Pancreas (tissue), 10 donors: Measurements from ENCODE around the gene WDR7. TPM values are rescaled to one million over a fixed set of nuclear protein-coding genes. Genes with fewer than 3 reads are reported as not detected.

Experiments
- ATAC-seq, 4 donors: fragments of 200-7000 bp; cut with Tn5 transposase; one replicate each; pipeline versions ENCODE4 v1.8.0 to v1.9.1; 2020; ENCODE audit warnings: mild to moderate bottlenecking in 4 of 4, moderate library complexity in 4 of 4
- DNase-seq, 6 donors: peaks; one replicate each; pipeline ENCODE4 v3.0.0-alpha.2; 2020
- FAIRE-seq: peaks from 2 replicates; lab custom pipeline; 2012; peaks lifted over from hg19 to GRCh38; lab: Jason Lieb, UNC
- H3K27ac ChIP-seq, 4 donors: fragments of 200-600 bp; sonication (generic); 1 replicate in 3 of 4; 2 replicates in 1 of 4; pipeline versions ENCODE4 v1.5.0 to v1.8.0; 2020
- H3K27me3 ChIP-seq, 4 donors: fragments of 200-600 bp; one replicate each; pipeline ENCODE4 v1.8.0; 2021
- H3K36me3 ChIP-seq, 3 donors: fragments of 200-600 bp; sonication (generic) in 1 of 3; one replicate each; pipeline versions ENCODE4 v1.5.0 to v1.8.0; 2020 to 2021
- H3K4me1 ChIP-seq, 3 donors: fragments of 200-600 bp; one replicate each; pipeline ENCODE4 v1.8.0; 2021
- H3K4me3 ChIP-seq, 4 donors: fragments of 200-600 bp; sonication (generic) in 2 of 4; one replicate each; pipeline versions ENCODE4 v1.5.0 to v1.8.0; 2020 to 2021
- H3K9me3 ChIP-seq, 4 donors: fragments of 200-600 bp; one replicate each; pipeline ENCODE4 v1.8.0; 2021
- WGBS, 2 donors: extraction: QIAGEN DNeasy Blood & Tissue Kit; methylation state at CpG; one replicate each; pipeline ENCODE4 v1.1.7; 2013; 5-methylcytosine and 5-hydroxymethylcytosine counted together
- intact Hi-C, 3 donors: fragments of 100-400 bp; cut with DNase I; formaldehyde crosslinking; loops; one replicate each; pipeline versions ENCODE4 v1.11.1 to v1.14.2; 2022
- polyA plus RNA-seq, 2 donors: library from polyadenylated mRNA; stranded (reverse); fragments of 200-250 nt; gene quantifications; one replicate each; pipeline ENCODE4 v1.2.3, GENCODE V29; 2013
- total RNA-seq, 6 donors: library from RNA; stranded (reverse); fragmentation: NEBNext Ultra II Directional in 4 of 6; extraction: Animal tissue kit (Norgen Biotek cat#: 25700) in 4 of 6; gene quantifications; one replicate each; pipeline versions ENCODE4 v1.2.1 to v1.2.4, GENCODE V29; 2021 to 2023
- TF ChIP-seq, protein P1 (sequence below), 4 donors: fragments of 200-600 bp; sonication (generic) in 3 of 4; IDR thresholded peaks; one replicate each; pipeline versions ENCODE4 v1.5.0 to v1.8.0; 2021; ENCODE audit warnings: antibody characterized with exemption in 4 of 4
- donor health status: healthy with polysubstance abuse.
- donor health status: DM: no; HTN: no; CAD: no; lungs with moderate emphysema.
- donor health status: DM: no; HTN: no; CAD: no.
- donor health status: control.
- donor health status: control.
- donor health status: Bipolar disorder and iron deficiency.
- donor health status: DM: yes; HTN: yes; CAD: no.
- donor health status: DM: no; HTN: no; CAD: no.
- donor health status: DM: no; HTN: no; CAD: no.
- donor health status: DM: yes; HTN: yes; CAD: no.

The WDR7 gene
- total and polyA plus RNA-seq, 8 donors: 2.5 to 14.4 (median 10.3) TPM

- ATAC-seq (no peak), DNase-seq (no peak), FAIRE-seq (no peak)
- Histone ChIP-seq H3K27me3 (no peaks in the 10 kb centered on the region), H3K36me3 (no peaks in the 10 kb centered on the region), H3K9me3 (no peaks in the 10 kb centered on the region), H3K27ac (no peak overlapping the region), H3K4me1 (no peaks in the 10 kb centered on the region), H3K4me3 (no peak overlapping the region)
- intact Hi-C loops: no loop called here
- 67 to 79% methylated on average over 3 of the region's 3 CpGs for WGBS, 2 donors
- TF ChIP-seq, protein P1, sequence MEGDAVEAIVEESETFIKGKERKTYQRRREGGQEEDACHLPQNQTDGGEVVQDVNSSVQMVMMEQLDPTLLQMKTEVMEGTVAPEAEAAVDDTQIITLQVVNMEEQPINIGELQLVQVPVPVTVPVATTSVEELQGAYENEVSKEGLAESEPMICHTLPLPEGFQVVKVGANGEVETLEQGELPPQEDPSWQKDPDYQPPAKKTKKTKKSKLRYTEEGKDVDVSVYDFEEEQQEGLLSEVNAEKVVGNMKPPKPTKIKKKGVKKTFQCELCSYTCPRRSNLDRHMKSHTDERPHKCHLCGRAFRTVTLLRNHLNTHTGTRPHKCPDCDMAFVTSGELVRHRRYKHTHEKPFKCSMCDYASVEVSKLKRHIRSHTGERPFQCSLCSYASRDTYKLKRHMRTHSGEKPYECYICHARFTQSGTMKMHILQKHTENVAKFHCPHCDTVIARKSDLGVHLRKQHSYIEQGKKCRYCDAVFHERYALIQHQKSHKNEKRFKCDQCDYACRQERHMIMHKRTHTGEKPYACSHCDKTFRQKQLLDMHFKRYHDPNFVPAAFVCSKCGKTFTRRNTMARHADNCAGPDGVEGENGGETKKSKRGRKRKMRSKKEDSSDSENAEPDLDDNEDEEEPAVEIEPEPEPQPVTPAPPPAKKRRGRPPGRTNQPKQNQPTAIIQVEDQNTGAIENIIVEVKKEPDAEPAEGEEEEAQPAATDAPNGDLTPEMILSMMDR (IDR thresholded peaks at IDR 0.05): no peak
Measured at GRCh38 chr18:56937874-56938430, 286.8 kb downstream of the WDR7 start.

DNA sequence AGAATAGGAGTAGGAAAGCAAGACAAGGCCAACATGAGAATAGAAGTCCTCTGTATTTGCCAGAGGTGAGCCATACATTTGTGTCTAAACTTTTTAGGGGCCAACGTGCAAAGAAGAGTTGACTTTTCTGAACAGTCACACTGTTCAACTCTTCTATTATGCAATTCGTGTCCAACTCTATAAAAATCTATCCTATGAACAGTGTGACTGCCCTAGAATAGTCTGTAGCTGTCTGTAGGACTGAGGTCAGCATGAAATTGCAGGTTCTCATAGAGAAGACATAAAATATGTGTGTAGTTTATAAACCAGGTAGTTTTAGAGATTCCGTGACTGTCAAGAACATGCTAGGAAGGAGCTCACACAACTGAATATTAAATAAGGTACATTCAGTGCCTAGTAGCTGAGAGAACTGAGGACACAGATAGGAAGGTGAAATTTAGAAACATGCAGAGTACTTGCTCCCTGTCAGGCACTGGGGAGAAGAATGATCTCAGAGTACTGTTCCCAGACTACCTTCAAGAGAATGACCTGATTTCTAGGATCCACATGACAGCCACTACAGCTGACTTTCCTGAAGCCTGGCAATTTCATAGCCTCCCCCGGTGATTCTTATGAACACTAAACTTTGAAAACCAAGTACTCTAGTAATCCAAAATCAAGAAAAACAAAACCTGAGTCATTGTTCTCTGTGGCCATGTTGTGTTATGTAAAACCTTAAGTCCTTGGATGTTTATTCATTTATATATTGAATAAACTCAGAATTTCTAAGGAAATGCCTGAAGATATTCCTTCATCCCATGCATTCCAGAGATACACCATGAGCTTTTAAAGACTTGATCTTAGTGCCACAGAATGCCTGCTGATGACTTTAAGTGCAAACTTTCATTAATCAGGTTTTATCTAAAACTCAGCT is 294.3 kb downstream of the WDR7 start:
- DNase-seq (no peak), FAIRE-seq (no peak), ATAC-seq (no peak)
- WGBS, 2 donors: 92 to 93% methylated on average over 4 of the region's 4 CpGs
- no peaks in the 10 kb centered on the region for H3K9me3 ChIP-seq
- H3K4me1 ChIP-seq: no peaks in the 10 kb centered on the region
- intact Hi-C loops: no loop called here
- no peak overlapping the region for H3K27ac ChIP-seq
- no peaks in the 10 kb centered on the region for H3K36me3 ChIP-seq
- TF ChIP-seq, protein P1 (IDR thresholded peaks at IDR 0.05): no peak
- no peaks in the 10 kb centered on the region for H3K27me3 ChIP-seq
- no peak overlapping the region for H3K4me3 ChIP-seq

DNA sequence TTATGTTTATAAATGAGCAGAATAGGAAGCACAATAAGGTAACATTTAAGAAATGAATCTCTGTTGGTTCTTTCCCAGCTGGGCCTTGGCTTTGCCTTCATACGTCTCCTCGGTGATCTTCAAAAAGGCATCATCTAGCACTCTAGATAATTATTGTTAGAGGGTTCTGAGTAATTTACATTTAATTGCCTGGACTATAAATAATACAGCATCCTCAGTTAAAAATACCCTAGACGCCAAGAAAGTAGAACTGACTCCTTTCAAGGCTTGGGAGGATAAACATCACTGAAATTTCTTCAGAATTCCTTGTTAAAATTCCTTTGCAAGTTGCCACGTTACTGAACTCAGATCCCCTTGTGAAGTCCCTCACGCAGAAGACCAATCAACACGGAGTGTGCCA is 296.1 kb downstream of the WDR7 start:
- 93 to 95% methylated on average over 6 of the region's 6 CpGs for WGBS, 2 donors
- no peaks in the 10 kb centered on the region for H3K4me1 ChIP-seq
- H3K9me3 ChIP-seq: no peaks in the 10 kb centered on the region
- intact Hi-C loops: no loop called here
- H3K36me3 ChIP-seq: no peaks in the 10 kb centered on the region
- TF ChIP-seq, protein P1 (IDR thresholded peaks at IDR 0.05): no peak
- no peaks in the 10 kb centered on the region for H3K27me3 ChIP-seq
- no peak overlapping the region for H3K4me3 ChIP-seq
- no peak for DNase-seq
- ATAC-seq: no peak
- no peak overlapping the region for H3K27ac ChIP-seq
- no peak for FAIRE-seq

- 83 to 90% methylated on average over 6 of the region's 6 CpGs for WGBS, 2 donors
- ATAC-seq (no peak), FAIRE-seq (no peak), DNase-seq (no peak)
- intact Hi-C loops: no loop called here
- no peaks in the 10 kb centered on the region for H3K27me3 ChIP-seq
- TF ChIP-seq, protein P1 (IDR thresholded peaks at IDR 0.05): no peak
- H3K27ac ChIP-seq: no peak overlapping the region
- H3K36me3 ChIP-seq: no peaks in the 10 kb centered on the region
- H3K4me3 ChIP-seq: no peak overlapping the region
- H3K9me3 ChIP-seq: no peaks in the 10 kb centered on the region
- H3K4me1 ChIP-seq: no peaks in the 10 kb centered on the region
Measured at GRCh38 chr18:56952026-56952425, 300.9 kb downstream of the WDR7 start.
